ENCODE data around the gene CENPP.
A peak's percentile ranks its signal among the peaks of the same experiment; 100 is the strongest.

The CENPP gene

GRCh38 chr9:92325269-92325990 is at the start of gene CENPP, which contains the start of gene NOL8:
CENPP (plus strand) TSS chr9:92325953.
NOL8 (minus strand) TSS chr9:92325350; CDS start chr9:92324161, 1,189 bp downstream.
- TF ChIP-seq EGR1 (IDR thresholded peaks at IDR 0.05) = no peak
- TF ChIP-seq TCF12 (IDR thresholded peaks at IDR 0.05; ENCODE audit: low read depth) = peak; percentile 51; the same call in 1 of the 2 replicates
- TF ChIP-seq NFIC (IDR thresholded peaks at IDR 0.05) = peak; percentile 45
- TF ChIP-seq YY1 (IDR thresholded peaks at IDR 0.05; ENCODE audit: low read depth) = 0 out of 2 replicates have a peak, but pooled peaks have one; percentile 49
- TF ChIP-seq, protein P1, sequence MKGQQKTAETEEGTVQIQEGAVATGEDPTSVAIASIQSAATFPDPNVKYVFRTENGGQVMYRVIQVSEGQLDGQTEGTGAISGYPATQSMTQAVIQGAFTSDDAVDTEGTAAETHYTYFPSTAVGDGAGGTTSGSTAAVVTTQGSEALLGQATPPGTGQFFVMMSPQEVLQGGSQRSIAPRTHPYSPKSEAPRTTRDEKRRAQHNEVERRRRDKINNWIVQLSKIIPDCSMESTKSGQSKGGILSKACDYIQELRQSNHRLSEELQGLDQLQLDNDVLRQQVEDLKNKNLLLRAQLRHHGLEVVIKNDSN (IDR thresholded peaks at IDR 0.05) = peak; percentile 95
- no peak for TF ChIP-seq TEAD4 (IDR thresholded peaks at IDR 0.05)
- TF ChIP-seq ZBTB7A (IDR thresholded peaks at IDR 0.05; ENCODE audit: low read depth) = no peak; the same call in 1 of the 2 replicates
- TF ChIP-seq, protein P2, sequence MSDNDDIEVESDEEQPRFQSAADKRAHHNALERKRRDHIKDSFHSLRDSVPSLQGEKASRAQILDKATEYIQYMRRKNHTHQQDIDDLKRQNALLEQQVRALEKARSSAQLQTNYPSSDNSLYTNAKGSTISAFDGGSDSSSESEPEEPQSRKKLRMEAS (IDR thresholded peaks at IDR 0.05) = peak; percentile 92
- TF ChIP-seq TAF1 (IDR thresholded peaks at IDR 0.05; ENCODE audit: low read depth) = peak; percentile 86
- TF ChIP-seq RAD21 (IDR thresholded peaks at IDR 0.05; ENCODE audit: low read depth) = no peak
- no peak for TF ChIP-seq FOXM1 (IDR thresholded peaks at IDR 0.05; ENCODE audit: borderline replicate concordance, low read depth)
- TF ChIP-seq EP300 (IDR thresholded peaks at IDR 0.05; ENCODE audit: borderline replicate concordance) = peak; percentile 53
- TF ChIP-seq CEBPB (IDR thresholded peaks at IDR 0.05) = no peak
- TF ChIP-seq CREB1 (IDR thresholded peaks at IDR 0.05; ENCODE audit: low read depth) = 0 out of 2 replicates have a peak, but pooled peaks have one; percentile 11
- no peak for TF ChIP-seq REST (IDR thresholded peaks at IDR 0.05; ENCODE audit: low read depth)

- TF ChIP-seq NFIC (IDR thresholded peaks at IDR 0.05) = no peak
- no peak for TF ChIP-seq REST (IDR thresholded peaks at IDR 0.05; ENCODE audit: low read depth)
- no peak for TF ChIP-seq EGR1 (IDR thresholded peaks at IDR 0.05)
- no peak for TF ChIP-seq TEAD4 (IDR thresholded peaks at IDR 0.05)
- TF ChIP-seq CEBPB (IDR thresholded peaks at IDR 0.05) = no peak
- TF ChIP-seq, protein P1 (IDR thresholded peaks at IDR 0.05) = no peak
- no peak for TF ChIP-seq EP300 (IDR thresholded peaks at IDR 0.05; ENCODE audit: borderline replicate concordance)
- TF ChIP-seq TAF1 (IDR thresholded peaks at IDR 0.05; ENCODE audit: low read depth) = no peak
- no peak for TF ChIP-seq ZBTB7A (IDR thresholded peaks at IDR 0.05; ENCODE audit: low read depth)
- TF ChIP-seq FOXM1 (IDR thresholded peaks at IDR 0.05; ENCODE audit: borderline replicate concordance, low read depth) = no peak
- no peak for TF ChIP-seq TCF12 (IDR thresholded peaks at IDR 0.05; ENCODE audit: low read depth)
- TF ChIP-seq, protein P2 (IDR thresholded peaks at IDR 0.05) = no peak
- TF ChIP-seq CREB1 (IDR thresholded peaks at IDR 0.05; ENCODE audit: low read depth) = no peak
- TF ChIP-seq RAD21 (IDR thresholded peaks at IDR 0.05; ENCODE audit: low read depth) = no peak
- no peak for TF ChIP-seq YY1 (IDR thresholded peaks at IDR 0.05; ENCODE audit: low read depth)
Observed at GRCh38 chr9:92276331-92277032, 49.3 kb upstream of the CENPP start.

DNA sequence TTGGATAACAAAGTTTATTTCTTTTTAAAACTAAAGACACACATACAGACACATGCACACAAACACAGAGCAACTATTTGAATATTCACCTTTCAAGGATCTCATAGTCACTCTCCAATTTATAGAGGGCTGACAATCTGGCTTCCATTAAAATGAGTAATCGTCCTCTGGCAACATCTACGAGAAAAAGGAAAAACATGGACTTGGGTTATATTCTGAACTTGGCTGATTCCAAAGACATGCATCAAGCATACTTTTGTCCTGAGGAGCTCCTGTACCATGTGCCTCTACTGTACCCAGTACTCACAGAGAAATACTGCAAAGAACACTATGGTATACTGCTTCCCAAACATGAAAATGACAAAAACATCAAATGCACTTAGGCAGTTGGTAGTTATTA is 47.6 kb upstream of the CENPP start:
- TF ChIP-seq TCF12 (IDR thresholded peaks at IDR 0.05; ENCODE audit: low read depth) (no peak), CREB1 (IDR thresholded peaks at IDR 0.05; ENCODE audit: low read depth) (no peak)

- TF ChIP-seq TCF12 (IDR thresholded peaks at IDR 0.05; ENCODE audit: low read depth) = no peak
- no peak for TF ChIP-seq EP300 (IDR thresholded peaks at IDR 0.05; ENCODE audit: borderline replicate concordance)
- no peak for TF ChIP-seq ZBTB7A (IDR thresholded peaks at IDR 0.05; ENCODE audit: low read depth)
- no peak for TF ChIP-seq REST (IDR thresholded peaks at IDR 0.05; ENCODE audit: low read depth)
- no peak for TF ChIP-seq EGR1 (IDR thresholded peaks at IDR 0.05)
- TF ChIP-seq YY1 (IDR thresholded peaks at IDR 0.05; ENCODE audit: low read depth) = no peak
- no peak for TF ChIP-seq TAF1 (IDR thresholded peaks at IDR 0.05; ENCODE audit: low read depth)
Observed at GRCh38 chr9:92279302-92279701, 46.5 kb upstream of the CENPP start.

All from Ishikawa (cell line).